GM12801 (cell line): ENCODE measurements around the gene SPINK8.

ENCODE experiments used
- CTCF ChIP-seq: IDR thresholded peaks from one replicate; pipeline ENCODE4 v1.5.1; 2011; ENCODE audit warnings: control low read depth; ENCODE audit not compliant: insufficient read length; ENCODE audit errors: extremely low read depth

SPINK8 gene

DNA sequence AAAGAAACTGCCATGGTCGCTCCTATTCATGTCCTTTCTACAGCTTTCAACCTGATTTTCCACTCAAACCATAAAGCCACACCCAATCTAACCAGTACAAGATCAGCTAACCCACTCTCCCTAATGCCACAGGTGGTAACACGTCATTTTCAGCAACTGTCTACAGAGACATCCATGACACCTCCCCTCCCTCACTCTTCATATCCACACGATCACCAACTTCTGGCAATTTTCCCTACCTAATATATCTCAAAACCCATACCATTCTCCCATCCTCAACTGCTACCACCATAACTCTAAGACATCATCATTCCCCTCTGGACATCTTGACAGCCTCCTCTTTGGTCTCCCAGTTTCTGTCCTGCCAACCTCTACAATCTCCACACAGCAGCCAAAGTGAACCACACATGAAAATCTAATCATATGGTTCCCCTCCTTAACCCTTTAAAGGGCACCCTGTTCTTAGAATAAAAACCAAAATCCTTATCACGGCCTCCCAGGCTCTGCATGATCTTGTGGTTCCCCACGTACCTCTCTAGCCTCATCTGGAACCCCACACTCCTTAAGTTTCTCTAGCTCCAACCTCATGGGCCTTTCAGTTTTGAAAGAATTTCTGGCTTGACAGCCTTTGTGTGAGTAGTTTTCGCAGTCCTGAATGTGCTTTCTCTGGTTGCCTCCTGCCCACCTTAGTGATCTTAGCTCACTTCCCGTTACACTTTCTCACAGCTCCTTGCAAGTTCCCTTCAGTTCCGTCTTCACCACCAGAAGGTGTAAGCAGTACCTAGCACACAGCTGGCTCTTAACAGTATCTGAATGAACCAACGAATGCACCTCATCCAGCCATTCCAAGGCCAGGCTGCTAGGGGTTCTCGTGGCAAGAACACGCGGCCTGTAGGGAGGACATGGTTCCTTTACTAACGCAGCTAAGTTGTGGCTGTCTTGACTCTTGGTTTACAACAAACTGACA is 33.4 kb downstream of the SPINK8 start:
- no peak for TF ChIP-seq CTCF

DNA sequence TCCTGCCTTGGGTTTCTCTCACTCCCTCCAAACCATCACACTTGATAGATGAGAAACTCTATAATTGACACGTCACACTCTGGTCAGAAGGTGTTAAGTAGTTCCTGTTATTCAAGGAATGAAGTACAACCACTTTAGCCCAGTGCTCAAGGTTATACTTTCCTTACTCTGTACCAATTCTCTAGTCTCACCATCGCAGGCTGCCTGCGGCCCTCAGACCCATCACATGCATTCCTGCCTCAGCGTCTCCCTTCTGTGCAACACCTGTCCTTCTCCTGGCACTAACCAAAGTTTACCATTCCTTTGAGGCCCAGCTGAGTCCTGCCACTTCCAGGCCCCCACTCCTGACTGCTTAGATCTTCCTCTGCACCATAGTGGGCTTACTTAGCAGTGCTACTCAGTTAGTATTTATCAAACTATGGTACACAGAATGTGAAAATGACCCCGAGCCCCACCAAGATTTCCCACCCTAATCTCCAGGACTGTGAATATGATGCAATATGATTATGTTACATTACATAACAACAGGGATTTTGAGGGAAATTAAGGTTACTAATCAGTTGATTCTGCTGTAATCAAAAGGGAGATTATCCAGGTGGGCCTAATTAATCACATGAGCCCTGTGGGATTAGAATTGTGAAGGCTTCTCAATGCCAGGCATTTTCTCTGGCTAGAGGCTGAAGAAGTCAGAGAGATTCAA is 36.2 kb downstream of the SPINK8 start:
- no peak for TF ChIP-seq CTCF

DNA sequence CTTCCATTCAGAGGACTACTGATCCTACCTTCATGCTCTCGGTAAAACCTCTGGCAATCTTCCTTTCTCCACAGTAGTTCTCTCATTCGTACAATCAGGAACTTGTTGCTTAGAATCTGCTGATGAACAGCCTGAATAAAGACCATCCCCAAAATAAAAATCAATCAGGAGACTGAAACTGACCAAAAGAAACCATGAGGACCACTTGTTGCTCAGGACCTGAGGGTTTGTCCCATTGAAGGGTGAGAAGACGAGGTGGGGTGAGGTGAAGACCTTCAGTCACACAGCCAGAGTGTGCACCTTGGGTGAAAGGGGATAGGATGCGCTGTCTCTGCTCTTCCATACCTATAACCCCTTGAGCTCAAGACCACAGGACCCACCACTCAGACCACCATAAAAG is 36.8 kb downstream of the SPINK8 start:
- TF ChIP-seq CTCF: no peak

- no peak for TF ChIP-seq CTCF
These were observed 38.7 kb downstream of the SPINK8 start for GRCh38 chr3:48294611-48295263.

DNA sequence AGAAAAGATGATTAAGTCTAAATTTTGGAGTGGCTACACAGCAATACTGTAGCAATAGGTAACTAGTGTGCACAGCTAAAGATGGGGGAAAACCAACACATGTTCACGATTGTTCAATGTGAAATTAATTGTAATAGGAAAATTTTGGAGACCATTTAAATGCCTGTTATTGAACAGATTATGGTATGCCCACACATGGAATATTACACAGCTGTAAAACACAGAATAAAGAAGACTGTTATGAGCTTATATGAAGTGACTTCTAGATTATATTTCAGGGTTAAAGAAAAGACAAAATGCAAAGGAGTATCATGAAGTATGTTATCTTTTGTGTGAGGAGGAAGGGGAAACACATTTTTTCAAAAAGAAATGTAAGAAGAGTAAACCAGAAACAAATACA is 43.8 kb downstream of the SPINK8 start:
- TF ChIP-seq CTCF: no peak

DNA sequence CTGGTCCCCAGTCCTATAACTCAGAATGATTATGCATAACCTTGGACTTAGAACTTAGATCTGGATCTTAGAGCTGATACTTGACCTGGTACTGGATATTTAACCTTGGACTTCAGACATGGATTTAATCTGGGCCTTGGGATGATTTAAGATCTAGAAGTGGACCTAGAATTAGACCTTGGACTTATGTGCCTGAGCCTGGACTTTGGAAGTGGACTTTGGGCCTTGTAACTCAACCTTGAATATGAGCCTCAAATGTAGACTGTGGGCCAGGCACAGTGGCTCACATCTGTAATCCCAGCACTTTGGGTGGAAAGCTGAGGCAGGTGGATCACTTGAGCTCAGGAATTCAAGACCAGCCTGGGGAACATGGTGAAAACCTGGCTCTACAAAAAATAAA is 46.4 kb downstream of the SPINK8 start:
- no peak for TF ChIP-seq CTCF

- TF ChIP-seq CTCF: no peak
These were observed 47.2 kb downstream of the SPINK8 start for GRCh38 chr3:48286308-48286707.
